Mucosa of descending colon (tissue), 3 donors: Measurements from ENCODE around the gene CAMTA2. TPM values are rescaled to one million over a fixed set of nuclear protein-coding genes. Genes with fewer than 3 reads are reported as not detected.

Experiments
- ATAC-seq: fragments of 200-7000 bp; cut with Tn5 transposase; one replicate; pipeline ENCODE4 v1.9.1; 2020; ENCODE audit warnings: mild to moderate bottlenecking, moderate library complexity
- DNase-seq, 3 donors: peaks; one replicate each; pipeline ENCODE4 v3.0.0-alpha.2; 2020
- H3K36me3 ChIP-seq: fragments of 200-600 bp; one replicate; pipeline ENCODE4 v1.8.0; 2021; ENCODE audit warnings: low read depth, mild to moderate bottlenecking
- H3K4me1 ChIP-seq: fragments of 200-600 bp; one replicate; pipeline ENCODE4 v1.8.0; 2021; ENCODE audit warnings: low read depth, mild to moderate bottlenecking
- H3K4me3 ChIP-seq: fragments of 200-600 bp; one replicate; pipeline ENCODE4 v1.8.0; 2021; ENCODE audit warnings: mild to moderate bottlenecking
- H3K9me3 ChIP-seq: fragments of 200-600 bp; one replicate; pipeline ENCODE4 v1.8.0; 2021; ENCODE audit warnings: mild to moderate bottlenecking
- intact Hi-C, 2 donors: fragments of 100-400 bp; cut with DNase I in 1 of 2; cut with micrococcal nuclease in 1 of 2; formaldehyde crosslinking; loops; one replicate each; pipeline versions ENCODE4 v1.11.0 to v1.11.1; 2022; cut with DNase I, micrococcal nuclease
- total RNA-seq, 3 donors: library from RNA; stranded (reverse); fragmentation: NEBNext Ultra II Directional in 2 of 3; extraction: Animal tissue kit (Norgen Biotek cat#: 25700) in 2 of 3; gene quantifications; one replicate each; pipeline versions ENCODE4 v1.2.1 to v1.2.4, GENCODE V29; 2021 to 2023
- TF ChIP-seq, protein P1 (sequence below): fragments of 200-600 bp; IDR thresholded peaks from one replicate; pipeline ENCODE4 v1.8.0; 2022; ENCODE audit warnings: antibody characterized with exemption, mild to moderate bottlenecking
- donor health status: DM: no; HTN: no; CAD: no; lungs with moderate emphysema.
- donor health status: DM: no; HTN: no; CAD: no.
- donor health status: DM: no; HTN: yes; CAD: no.

Gene CAMTA2
- total RNA-seq, 3 donors from 2014 or later = 56.6 to 71.7 (median 57.1) TPM

DNA sequence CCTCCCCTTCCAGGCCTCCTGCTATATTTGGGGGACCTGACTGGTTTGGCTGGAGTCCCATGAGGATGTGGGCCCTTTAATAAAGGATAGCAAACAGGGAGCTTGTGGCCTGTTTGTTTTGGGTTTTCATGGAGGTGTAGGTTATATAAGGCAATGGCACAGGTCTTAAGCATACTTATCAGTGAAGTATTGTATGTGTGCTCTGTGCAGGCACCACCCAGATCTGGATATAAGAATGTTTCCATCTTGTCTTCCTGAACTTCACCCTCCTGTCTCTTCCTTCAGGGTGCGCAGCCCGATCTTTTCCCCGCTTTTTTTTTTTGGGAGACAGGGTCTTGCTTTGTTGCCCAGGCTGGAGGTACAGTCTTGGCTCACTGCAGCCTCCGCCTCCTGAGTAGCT is 37.1 kb upstream of the CAMTA2 start:
- TF ChIP-seq, protein P1, sequence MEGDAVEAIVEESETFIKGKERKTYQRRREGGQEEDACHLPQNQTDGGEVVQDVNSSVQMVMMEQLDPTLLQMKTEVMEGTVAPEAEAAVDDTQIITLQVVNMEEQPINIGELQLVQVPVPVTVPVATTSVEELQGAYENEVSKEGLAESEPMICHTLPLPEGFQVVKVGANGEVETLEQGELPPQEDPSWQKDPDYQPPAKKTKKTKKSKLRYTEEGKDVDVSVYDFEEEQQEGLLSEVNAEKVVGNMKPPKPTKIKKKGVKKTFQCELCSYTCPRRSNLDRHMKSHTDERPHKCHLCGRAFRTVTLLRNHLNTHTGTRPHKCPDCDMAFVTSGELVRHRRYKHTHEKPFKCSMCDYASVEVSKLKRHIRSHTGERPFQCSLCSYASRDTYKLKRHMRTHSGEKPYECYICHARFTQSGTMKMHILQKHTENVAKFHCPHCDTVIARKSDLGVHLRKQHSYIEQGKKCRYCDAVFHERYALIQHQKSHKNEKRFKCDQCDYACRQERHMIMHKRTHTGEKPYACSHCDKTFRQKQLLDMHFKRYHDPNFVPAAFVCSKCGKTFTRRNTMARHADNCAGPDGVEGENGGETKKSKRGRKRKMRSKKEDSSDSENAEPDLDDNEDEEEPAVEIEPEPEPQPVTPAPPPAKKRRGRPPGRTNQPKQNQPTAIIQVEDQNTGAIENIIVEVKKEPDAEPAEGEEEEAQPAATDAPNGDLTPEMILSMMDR = no peak
- Histone ChIP-seq H3K4me3 (no peak overlapping the region), H3K36me3 (peaks cover 10% of the 10 kb centered on the region), H3K9me3 (no peaks in the 10 kb centered on the region), H3K4me1 (no peaks in the 10 kb centered on the region)
- ATAC-seq (peak; percentile 10), DNase-seq (no peak)
- intact Hi-C loops = no loop called here

DNA sequence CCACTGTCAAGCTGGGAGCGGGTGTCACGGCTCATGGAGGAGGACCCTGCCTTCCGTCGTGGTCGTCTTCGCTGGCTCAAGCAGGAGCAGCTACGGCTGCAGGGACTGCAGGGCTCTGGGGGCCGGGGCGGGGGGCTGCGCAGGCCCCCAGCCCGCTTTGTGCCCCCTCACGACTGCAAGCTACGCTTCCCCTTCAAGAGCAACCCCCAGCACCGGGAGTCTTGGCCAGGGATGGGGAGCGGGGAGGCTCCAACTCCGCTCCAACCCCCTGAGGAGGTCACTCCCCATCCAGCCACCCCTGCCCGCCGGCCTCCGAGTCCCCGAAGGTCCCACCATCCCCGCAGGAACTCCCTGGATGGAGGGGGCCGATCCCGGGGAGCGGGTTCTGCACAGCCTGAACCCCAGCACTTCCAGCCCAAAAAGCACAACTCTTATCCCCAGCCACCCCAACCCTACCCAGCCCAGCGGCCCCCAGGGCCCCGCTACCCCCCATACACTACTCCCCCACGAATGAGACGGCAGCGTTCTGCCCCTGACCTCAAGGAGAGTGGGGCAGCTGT is 36.2 kb upstream of the CAMTA2 start:
- TF ChIP-seq, protein P1 = no peak
- no peaks in the 10 kb centered on the region for H3K4me1 ChIP-seq
- H3K4me3 ChIP-seq = no peak overlapping the region
- DNase-seq (no peak), ATAC-seq (no peak)
- H3K9me3 ChIP-seq = no peaks in the 10 kb centered on the region
- peaks cover 10% of the 10 kb centered on the region for H3K36me3 ChIP-seq
- intact Hi-C loops = no loop called here

DNA sequence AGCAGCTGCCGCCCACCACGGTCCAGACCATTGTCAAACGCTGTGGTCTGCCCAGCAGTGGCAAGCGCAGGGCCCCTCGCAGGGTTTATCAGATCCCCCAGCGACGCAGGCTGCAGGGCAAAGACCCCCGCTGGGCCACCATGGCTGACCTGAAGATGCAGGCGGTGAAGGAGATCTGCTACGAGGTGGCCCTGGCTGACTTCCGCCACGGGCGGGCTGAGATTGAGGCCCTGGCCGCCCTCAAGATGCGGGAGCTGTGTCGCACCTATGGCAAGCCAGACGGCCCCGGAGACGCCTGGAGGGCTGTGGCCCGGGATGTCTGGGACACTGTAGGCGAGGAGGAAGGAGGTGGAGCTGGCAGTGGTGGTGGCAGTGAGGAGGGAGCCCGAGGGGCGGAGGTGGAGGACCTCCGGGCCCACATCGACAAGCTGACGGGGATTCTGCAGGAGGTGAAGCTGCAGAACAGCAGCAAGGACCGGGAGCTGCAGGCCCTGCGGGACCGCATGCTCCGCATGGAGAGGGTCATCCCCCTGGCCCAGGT is 34.8 kb upstream of the CAMTA2 start:
- DNase-seq (no peak), ATAC-seq (no peak)
- TF ChIP-seq, protein P1 = no peak
- H3K4me3 ChIP-seq = no peak overlapping the region
- no peaks in the 10 kb centered on the region for H3K9me3 ChIP-seq
- intact Hi-C loops = no loop called here
- peaks cover 18% of the 10 kb centered on the region for H3K36me3 ChIP-seq
- no peaks in the 10 kb centered on the region for H3K4me1 ChIP-seq

DNA sequence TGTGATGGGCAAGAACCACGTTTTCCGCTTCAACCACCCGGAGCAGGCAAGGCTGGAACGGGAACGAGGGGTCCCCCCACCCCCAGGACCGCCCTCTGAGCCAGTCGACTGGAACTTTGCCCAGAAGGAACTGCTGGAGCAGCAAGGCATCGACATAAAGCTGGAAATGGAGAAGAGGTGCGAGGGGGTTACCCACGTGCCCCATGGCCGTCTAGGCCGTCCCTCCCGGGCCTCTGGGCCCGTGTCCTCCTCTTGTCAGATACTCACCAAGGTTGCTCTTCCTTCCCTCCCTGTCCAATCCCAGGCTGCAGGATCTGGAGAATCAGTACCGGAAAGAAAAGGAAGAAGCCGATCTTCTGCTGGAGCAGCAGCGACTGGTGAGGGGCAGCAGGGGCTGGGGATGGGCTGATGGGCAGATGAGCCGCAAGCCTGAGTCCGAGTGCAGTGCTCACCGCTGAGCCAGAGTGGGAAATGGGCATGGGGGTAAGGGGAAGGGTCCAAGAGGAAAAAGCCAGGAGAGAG is 33.1 kb upstream of the CAMTA2 start:
- H3K9me3 ChIP-seq = no peaks in the 10 kb centered on the region
- no peaks in the 10 kb centered on the region for H3K4me1 ChIP-seq
- ATAC-seq = no peak
- DNase-seq = no peak
- no peak overlapping the region for H3K4me3 ChIP-seq
- H3K36me3 ChIP-seq = peaks cover 18% of the 10 kb centered on the region
- intact Hi-C loops = no loop called here
- TF ChIP-seq, protein P1 = no peak

DNA sequence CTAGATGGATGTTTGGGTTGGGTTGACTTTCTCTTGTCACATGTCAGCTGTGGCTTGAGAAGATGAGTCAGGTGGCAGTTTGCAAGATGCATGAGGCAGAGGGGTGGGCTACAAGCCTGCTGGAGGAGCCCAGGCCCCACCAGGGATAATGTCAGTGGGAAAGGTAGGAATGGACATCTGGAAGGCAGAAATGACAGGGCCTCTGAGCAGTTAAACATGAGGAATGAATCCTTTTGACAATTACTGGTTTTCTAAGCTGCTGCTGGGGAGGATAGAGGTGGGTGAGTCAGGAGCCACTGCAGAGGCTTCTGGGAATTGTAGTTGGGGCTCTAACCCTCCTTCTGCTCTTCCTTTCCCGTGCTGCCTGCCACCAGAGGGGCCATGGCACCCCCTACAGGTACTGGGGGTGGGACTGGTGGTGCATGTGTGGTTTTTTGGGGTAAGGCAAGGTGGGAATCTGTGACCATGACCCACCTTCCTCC is 32.0 kb upstream of the CAMTA2 start:
- Histone ChIP-seq H3K4me3 (no peak overlapping the region), H3K9me3 (no peaks in the 10 kb centered on the region), H3K36me3 (peaks cover 18% of the 10 kb centered on the region), H3K4me1 (no peaks in the 10 kb centered on the region)
- intact Hi-C loops = no loop called here
- ATAC-seq = peak; percentile 25
- TF ChIP-seq, protein P1 = no peak
- no peak for DNase-seq
